GM19099 (cell line): Measurements from ENCODE around the gene STXBP3.

Experiments
- POLR2A ChIP-seq: IDR thresholded peaks from 3 replicates; pipeline ENCODE4 v1.6.1; 2011; ENCODE audit warnings: low read depth; ENCODE audit not compliant: insufficient read length; ENCODE audit errors: extremely low read depth

Gene STXBP3

DNA sequence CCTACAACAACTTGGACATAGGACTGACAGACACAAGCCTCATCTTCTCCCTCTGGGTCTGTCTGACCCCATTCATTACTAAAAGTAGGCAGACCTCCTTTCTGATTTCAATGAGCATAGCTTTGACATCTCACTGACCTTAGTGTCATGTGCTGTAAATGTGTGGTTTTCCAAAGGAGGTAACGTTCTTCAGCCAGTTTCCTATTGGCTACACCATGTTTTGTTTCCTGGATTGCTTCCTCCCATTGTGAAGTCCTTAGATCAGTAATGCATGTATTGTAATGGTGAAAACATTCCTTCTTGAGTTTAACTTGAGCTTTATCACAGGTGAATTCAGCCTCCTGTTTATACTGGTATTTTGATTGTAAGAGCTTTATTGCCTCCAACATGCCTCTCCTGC lies 20.6 kb downstream of the STXBP3 start:
- no peak for TF ChIP-seq POLR2A

GRCh38 chr1:108767708-108768107 lies 21.2 kb downstream of the STXBP3 start:
- no peak for TF ChIP-seq POLR2A

DNA sequence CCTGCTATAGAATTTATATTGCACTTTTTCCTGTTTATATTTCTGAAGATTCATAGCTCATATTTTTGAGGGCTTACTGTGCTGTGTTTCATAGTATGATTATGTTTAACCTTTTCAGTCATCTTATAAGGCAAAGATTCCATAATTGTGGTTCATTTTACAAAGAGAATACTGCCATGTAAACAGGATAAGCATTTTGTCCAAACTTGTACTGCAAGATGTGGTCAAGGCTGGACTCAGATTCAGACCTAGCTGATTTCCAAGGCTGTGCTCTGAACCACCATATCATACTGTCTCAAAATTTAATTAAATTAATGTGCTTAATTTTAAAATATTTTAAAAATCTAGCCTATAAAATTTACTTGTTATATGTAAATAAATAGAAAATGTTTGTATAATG lies 31.4 kb downstream of the STXBP3 start:
- TF ChIP-seq POLR2A, result no peak

DNA sequence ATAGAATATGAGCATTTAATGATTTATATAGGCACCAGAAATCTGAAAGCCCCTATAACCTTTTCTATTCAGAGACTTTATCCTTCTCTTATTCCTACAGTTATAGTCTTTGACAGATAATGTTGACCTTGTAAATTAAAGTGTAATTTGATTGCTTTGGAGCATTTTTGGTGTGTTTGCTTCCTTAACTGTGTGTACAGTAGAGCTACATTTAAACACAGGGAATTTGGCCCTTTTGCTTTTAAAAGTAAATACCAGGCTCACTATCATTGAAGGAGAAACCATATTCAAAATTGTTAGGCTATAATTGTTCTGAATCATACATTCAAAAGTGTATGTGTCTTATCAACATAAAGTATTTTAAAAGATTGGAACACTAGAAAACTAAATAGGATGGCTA lies 33.0 kb downstream of the STXBP3 start:
- TF ChIP-seq POLR2A, result no peak

DNA sequence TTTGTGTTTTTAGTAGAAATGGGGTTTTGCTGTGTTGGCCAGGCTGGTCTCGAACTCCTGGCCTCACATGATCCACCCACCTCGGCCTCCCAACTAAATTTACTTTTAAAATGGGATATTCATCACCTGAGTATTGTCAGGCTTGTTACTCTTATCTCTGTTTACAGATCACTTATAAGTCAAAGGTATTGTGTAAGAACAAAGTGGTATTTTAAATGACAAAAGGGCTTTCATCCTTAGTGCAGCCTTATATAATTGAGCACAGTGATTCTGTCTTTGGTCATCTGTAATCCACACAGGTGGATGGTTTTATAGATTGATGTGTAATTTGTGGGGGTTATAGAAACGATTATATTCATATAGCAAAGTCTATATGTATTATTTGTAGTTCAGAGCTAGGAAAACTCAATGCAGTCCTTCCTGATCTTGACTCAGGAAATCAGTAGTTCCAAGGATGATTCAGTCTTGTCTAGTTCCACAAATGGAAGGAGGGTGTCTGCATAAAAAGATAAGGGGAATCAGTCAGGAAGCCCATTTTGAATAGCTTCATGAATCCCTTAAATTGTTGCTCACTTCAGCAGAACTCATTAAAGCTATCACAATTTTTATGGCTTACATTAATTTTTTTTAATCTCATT lies 34.6 kb downstream of the STXBP3 start:
- TF ChIP-seq POLR2A, result no peak

- no peak for TF ChIP-seq POLR2A
These were observed 38.8 kb downstream of the STXBP3 start for GRCh38 chr1:108785264-108785663.

DNA sequence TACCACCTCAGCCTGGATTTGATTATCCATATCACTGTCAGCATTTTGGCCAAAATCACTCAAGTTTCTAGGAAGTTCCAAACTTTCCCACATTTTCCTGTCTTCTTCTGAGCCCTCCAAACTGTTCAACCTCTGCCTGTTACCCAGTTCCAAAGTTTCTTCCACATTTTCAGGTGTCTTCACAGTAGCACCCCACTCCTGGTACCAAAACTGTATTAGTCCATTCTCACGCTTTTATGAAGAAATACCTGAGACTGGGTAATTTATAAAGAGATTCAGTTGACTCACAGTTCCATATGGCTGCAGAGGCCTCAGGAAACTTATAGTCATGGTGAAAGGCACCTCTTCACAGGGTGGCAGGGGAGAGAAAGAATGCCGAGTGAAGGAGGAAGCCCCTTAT lies 39.4 kb downstream of the STXBP3 start:
- no peak for TF ChIP-seq POLR2A

- no peak for TF ChIP-seq POLR2A
These were observed 45.3 kb downstream of the STXBP3 start for GRCh38 chr1:108791790-108792189.

GRCh38 chr1:108792420-108792819 lies 45.9 kb downstream of the STXBP3 start:
- no peak for TF ChIP-seq POLR2A

GRCh38 chr1:108799001-108799400 lies 52.5 kb downstream of the STXBP3 start:
- TF ChIP-seq POLR2A, result no peak

GRCh38 chr1:108801101-108801500 lies 54.6 kb downstream of the STXBP3 start:
- no peak for TF ChIP-seq POLR2A

DNA sequence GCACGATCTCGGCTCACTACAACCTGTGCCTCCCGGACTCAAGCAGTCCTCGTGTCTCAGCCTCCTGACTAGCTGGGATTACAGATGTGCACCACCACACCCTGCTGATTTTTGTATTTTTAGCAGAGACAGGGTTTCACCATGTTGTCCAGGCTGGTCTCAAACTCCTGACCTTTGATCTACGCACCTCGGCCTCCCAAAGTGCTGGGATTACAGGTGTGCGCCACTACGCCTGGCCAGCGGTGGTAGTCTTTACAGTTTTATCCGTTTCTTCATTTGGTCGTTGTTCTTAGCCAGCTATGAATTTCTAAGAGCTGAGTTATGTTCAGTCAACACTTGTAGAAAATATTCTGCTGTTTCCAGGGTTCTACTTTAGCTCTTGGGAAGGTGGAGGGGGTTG lies 57.1 kb downstream of the STXBP3 start:
- TF ChIP-seq POLR2A, result no peak

- TF ChIP-seq POLR2A, result no peak
These were observed 62.0 kb downstream of the STXBP3 start for GRCh38 chr1:108808438-108808837.

DNA sequence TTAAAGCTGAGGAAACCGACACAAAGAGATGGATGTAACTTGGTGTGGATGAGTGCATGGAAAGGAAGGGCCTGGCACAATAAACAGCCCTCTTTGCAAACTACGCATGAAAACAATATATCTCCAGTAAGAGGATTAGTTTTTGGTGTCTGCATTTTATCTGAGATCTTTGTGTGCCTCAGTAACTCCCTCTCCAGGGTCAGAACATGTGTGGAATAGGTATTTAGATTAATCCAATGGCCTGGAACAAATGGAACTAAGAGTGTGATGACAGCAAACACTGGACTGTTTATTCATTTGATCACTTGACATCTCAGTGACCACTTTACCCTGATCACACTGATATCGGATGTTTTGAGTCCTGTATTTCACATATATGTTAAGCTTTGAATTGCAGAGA lies 65.1 kb downstream of the STXBP3 start:
- no peak for TF ChIP-seq POLR2A

- no peak for TF ChIP-seq POLR2A
These were observed 66.9 kb downstream of the STXBP3 start for GRCh38 chr1:108813326-108813725.

DNA sequence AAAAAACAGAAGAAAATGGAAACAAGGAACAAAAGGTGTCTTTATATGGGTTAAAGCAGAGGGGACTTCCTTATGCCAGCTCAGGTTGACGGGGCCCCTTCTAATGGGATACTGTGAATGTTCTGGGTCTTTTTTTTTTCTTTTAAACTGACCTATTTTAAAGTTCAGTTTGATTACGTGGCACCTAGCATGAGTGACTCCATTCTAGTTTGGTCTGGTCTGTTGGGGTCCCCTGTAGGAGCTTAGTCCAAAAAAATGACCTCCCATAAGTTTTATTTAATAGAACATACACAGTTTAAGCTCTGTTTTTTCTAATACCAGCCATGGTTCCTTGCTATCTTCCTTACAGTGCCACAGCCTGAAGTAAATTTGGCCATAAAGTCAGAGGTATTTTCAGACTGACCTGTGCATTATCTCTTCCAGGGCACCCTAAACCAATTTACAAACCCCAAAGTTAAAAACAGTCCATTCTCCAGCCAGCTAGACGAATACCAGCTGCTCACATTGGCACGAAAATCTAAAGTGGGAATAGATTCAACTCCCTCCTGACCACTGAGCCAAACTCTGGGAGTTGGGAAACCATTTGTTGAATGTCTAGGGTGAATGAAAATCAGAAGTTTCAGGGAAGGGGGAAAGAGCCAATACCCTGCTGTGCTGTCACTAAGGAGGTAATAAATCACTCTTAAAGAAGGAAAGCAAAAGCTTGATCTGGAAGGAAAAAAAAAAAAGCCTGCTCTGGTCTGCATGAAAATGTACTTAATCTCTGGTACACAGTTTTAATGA lies 68.1 kb downstream of the STXBP3 start:
- no peak for TF ChIP-seq POLR2A
